Naive thymus-derived CD8-positive, alpha-beta T cell (primary cell): ENCODE measurements around the gene TTC28. TPM values are rescaled to one million over a fixed set of nuclear protein-coding genes. Genes with fewer than 3 reads are reported as not detected.
A peak's percentile ranks its signal among the peaks of the same experiment; 100 is the strongest.

Source experiments
- ATAC-seq, 2 donors: fragments of 150-1000 bp; cut with Tn5 transposase in 1 of 2; sonication (Bioruptor Pico), chemical (Tn5 transposase) in 1 of 2; 1 replicate in 1 of 2; 2 replicates in 1 of 2; pipeline ENCODE4 v1.10.0; 2021; ENCODE audit warnings: mild to moderate bottlenecking in 2 of 2, moderate library complexity in 2 of 2
- POLR2A ChIA-PET: fragments of 350-600 bp; sonication (Branson Sonifier 250); formaldehyde crosslinking; loops from one replicate; lab custom pipeline; 2021; ENCODE audit warnings: antibody characterized with exemption; lab: Charles Lee
- DNase-seq, 10 donors: peaks; one replicate each; pipeline versions ENCODE4 v3.0.0 to v3.0.0-alpha.2; 2020 to 2022
- H3K27ac Mint-ChIP-seq, 10 donors: one replicate each; pipeline ENCODE4 v1.8.0; 2020 to 2022; ENCODE audit warnings: mild to moderate bottlenecking in 10 of 10, mixed read lengths in 10 of 10, moderate library complexity in 4 of 10, inconsistent platforms in 1 of 10
- H3K27me3 Mint-ChIP-seq, 5 donors: one replicate each; pipeline ENCODE4 v1.8.0; 2021 to 2022; ENCODE audit warnings: mixed read lengths in 5 of 5
- H3K36me3 Mint-ChIP-seq, 3 donors: one replicate each; pipeline ENCODE4 v1.8.0; 2020 to 2022; ENCODE audit warnings: mixed read lengths in 3 of 3, mild to moderate bottlenecking in 2 of 3, inconsistent platforms in 1 of 3
- H3K4me1 Mint-ChIP-seq, 4 donors: one replicate each; pipeline ENCODE4 v1.8.0; 2021 to 2022; ENCODE audit warnings: mixed read lengths in 4 of 4
- H3K4me3 Mint-ChIP-seq, 10 donors: one replicate each; pipeline ENCODE4 v1.8.0; 2020 to 2022; ENCODE audit warnings: mild to moderate bottlenecking in 10 of 10, mixed read lengths in 10 of 10, moderate library complexity in 6 of 10, inconsistent platforms in 1 of 10
- H3K9me3 Mint-ChIP-seq, 9 donors: one replicate each; pipeline ENCODE4 v1.8.0; 2020 to 2022; ENCODE audit warnings: mixed read lengths in 9 of 9, mild to moderate bottlenecking in 3 of 9, inconsistent platforms in 1 of 9, moderate library complexity in 1 of 9
- polyA plus RNA-seq, 3 donors: library from polyadenylated mRNA; unstranded; fragments of 300-500 nt; fragmentation: Illumina TruSeq; gene quantifications; one replicate each; pipeline ENCODE4 v1.2.3, GENCODE V29; 2021
- total RNA-seq, 8 experiments: library from RNA in 2 of 8; stranded (reverse) in 2 of 8; gene quantifications; one replicate each; pipeline ENCODE4 v1.2.3 and lab custom pipeline; 2021 to 2026

Gene TTC28
- total and polyA plus RNA-seq, 5 experiments from 2014 or later = 0.44 to 6.4 (median 1.3) TPM

GRCh38 chr22:27986459-27986858, 693.2 kb downstream of the TTC28 start:
- H3K27me3 Mint-ChIP-seq = no peaks in the 10 kb centered on the region
- H3K4me3 Mint-ChIP-seq = no peak overlapping the region
- peaks cover 0 to 18% (median 8%) of the 10 kb centered on the region in 4 donors for H3K4me1 Mint-ChIP-seq
- ATAC-seq = no peak
- DNase-seq = no peak
- POLR2A ChIA-PET = no interaction called here
- H3K27ac Mint-ChIP-seq = peak overlapping the region in 2 of 10 donors; percentile 37 to 71
- H3K9me3 Mint-ChIP-seq = no peaks in the 10 kb centered on the region
- H3K36me3 Mint-ChIP-seq = peaks cover 0 to 36% (median 5%) of the 10 kb centered on the region in 3 donors

GRCh38 chr22:27985323-27986275, 694.0 kb downstream of the TTC28 start:
- no peaks in the 10 kb centered on the region for H3K9me3 Mint-ChIP-seq
- POLR2A ChIA-PET = no interaction called here
- H3K27ac Mint-ChIP-seq = peak overlapping the region in 3 of 10 donors; percentile 38 to 73 (median 71)
- H3K27me3 Mint-ChIP-seq = no peaks in the 10 kb centered on the region
- no peak overlapping the region for H3K4me3 Mint-ChIP-seq
- DNase-seq = no peak
- H3K4me1 Mint-ChIP-seq = peaks cover 0 to 18% (median 8%) of the 10 kb centered on the region in 4 donors
- ATAC-seq = no peak
- peaks cover 0 to 39% (median 5%) of the 10 kb centered on the region in 3 donors for H3K36me3 Mint-ChIP-seq

- Mint-ChIP-seq H3K9me3 (no peaks in the 10 kb centered on the region), H3K27me3 (no peaks in the 10 kb centered on the region), H3K36me3 (peaks cover 0 to 39% (median 5%) of the 10 kb centered on the region in 3 donors), H3K4me1 (peaks cover 0 to 18% (median 8%) of the 10 kb centered on the region in 4 donors), H3K27ac (peak overlapping the region in 2 of 10 donors; percentile 15 to 38), H3K4me3 (no peak overlapping the region)
- ATAC-seq (no peak), DNase-seq (no peak)
- POLR2A ChIA-PET = no interaction called here
These were observed 694.9 kb downstream of the TTC28 start for GRCh38 chr22:27984723-27985122.

GRCh38 chr22:27984001-27984695, 695.5 kb downstream of the TTC28 start:
- H3K36me3 Mint-ChIP-seq = peaks cover 0 to 39% (median 5%) of the 10 kb centered on the region in 3 donors
- no peaks in the 10 kb centered on the region for H3K27me3 Mint-ChIP-seq
- H3K4me1 Mint-ChIP-seq = peaks cover 0 to 18% (median 8%) of the 10 kb centered on the region in 4 donors
- peak overlapping the region in 4 of 10 donors; percentile 15 to 67 (median 37) for H3K27ac Mint-ChIP-seq
- POLR2A ChIA-PET = no interaction called here
- ATAC-seq (no peak), DNase-seq (no peak)
- no peaks in the 10 kb centered on the region for H3K9me3 Mint-ChIP-seq
- no peak overlapping the region for H3K4me3 Mint-ChIP-seq

- H3K4me1 Mint-ChIP-seq = peaks cover 0 to 12% (median 7%) of the 10 kb centered on the region in 4 donors
- H3K27ac Mint-ChIP-seq = peak overlapping the region in 2 of 10 donors; percentile 2 to 62
- no peak overlapping the region for H3K4me3 Mint-ChIP-seq
- ATAC-seq (no peak), DNase-seq (no peak)
- no peaks in the 10 kb centered on the region for H3K9me3 Mint-ChIP-seq
- no peaks in the 10 kb centered on the region for H3K27me3 Mint-ChIP-seq
- POLR2A ChIA-PET = no interaction called here
- peaks cover 0 to 40% (median 5%) of the 10 kb centered on the region in 3 donors for H3K36me3 Mint-ChIP-seq
These were observed 696.3 kb downstream of the TTC28 start for GRCh38 chr22:27983361-27983791.

- H3K27ac Mint-ChIP-seq = peak overlapping the region in 2 of 10 donors; percentile 47 to 56
- no peaks in the 10 kb centered on the region for H3K9me3 Mint-ChIP-seq
- peaks cover 0 to 43% (median 5%) of the 10 kb centered on the region in 3 donors for H3K36me3 Mint-ChIP-seq
- POLR2A ChIA-PET = no interaction called here
- H3K27me3 Mint-ChIP-seq = no peaks in the 10 kb centered on the region
- H3K4me1 Mint-ChIP-seq = peaks cover 0 to 8% (median 6%) of the 10 kb centered on the region in 4 donors
- ATAC-seq (no peak), DNase-seq (no peak)
- no peak overlapping the region for H3K4me3 Mint-ChIP-seq
These were observed 696.9 kb downstream of the TTC28 start for GRCh38 chr22:27982630-27983180.

GRCh38 chr22:27982106-27982505, 697.5 kb downstream of the TTC28 start:
- POLR2A ChIA-PET = no interaction called here
- DNase-seq = no peak
- Mint-ChIP-seq H3K27ac (no peak overlapping the region), H3K9me3 (no peaks in the 10 kb centered on the region), H3K4me3 (no peak overlapping the region), H3K4me1 (peaks cover 0 to 7% (median 2%) of the 10 kb centered on the region in 4 donors), H3K36me3 (peaks cover 0 to 46% (median 5%) of the 10 kb centered on the region in 3 donors), H3K27me3 (no peaks in the 10 kb centered on the region)
- no peak for ATAC-seq

- no peak for ATAC-seq
- Mint-ChIP-seq H3K36me3 (peaks cover 0 to 48% (median 0%) of the 10 kb centered on the region in 3 donors), H3K27me3 (no peaks in the 10 kb centered on the region), H3K27ac (no peak overlapping the region), H3K9me3 (no peaks in the 10 kb centered on the region), H3K4me1 (peaks cover 0 to 5% (median 0%) of the 10 kb centered on the region in 4 donors), H3K4me3 (no peak overlapping the region)
- POLR2A ChIA-PET = no interaction called here
- no peak for DNase-seq
These were observed 699.1 kb downstream of the TTC28 start for GRCh38 chr22:27980424-27981148.

GRCh38 chr22:27978802-27979201, 700.8 kb downstream of the TTC28 start:
- no peak for DNase-seq
- ATAC-seq = no peak
- peaks cover 0 to 3% (median 0%) of the 10 kb centered on the region in 4 donors for H3K4me1 Mint-ChIP-seq
- H3K27ac Mint-ChIP-seq = no peak overlapping the region
- H3K36me3 Mint-ChIP-seq = peaks cover 0 to 34% (median 0%) of the 10 kb centered on the region in 3 donors
- no peak overlapping the region for H3K4me3 Mint-ChIP-seq
- POLR2A ChIA-PET = no interaction called here
- no peaks in the 10 kb centered on the region for H3K9me3 Mint-ChIP-seq
- no peaks in the 10 kb centered on the region for H3K27me3 Mint-ChIP-seq

GRCh38 chr22:27978317-27978716, 701.3 kb downstream of the TTC28 start:
- ATAC-seq = no peak
- Mint-ChIP-seq H3K27ac (peak overlapping the region in 1 of 10 donors; percentile 53), H3K9me3 (no peaks in the 10 kb centered on the region), H3K27me3 (no peaks in the 10 kb centered on the region), H3K4me1 (peaks cover 0 to 3% (median 0%) of the 10 kb centered on the region in 4 donors), H3K4me3 (no peak overlapping the region), H3K36me3 (peaks cover 0 to 31% (median 0%) of the 10 kb centered on the region in 3 donors)
- DNase-seq = no peak
- POLR2A ChIA-PET = no interaction called here

- Mint-ChIP-seq H3K27ac (no peak overlapping the region), H3K27me3 (no peaks in the 10 kb centered on the region), H3K4me3 (no peak overlapping the region), H3K36me3 (peaks cover 0 to 26% (median 5%) of the 10 kb centered on the region in 3 donors), H3K4me1 (peaks cover 0 to 3% (median 0%) of the 10 kb centered on the region in 4 donors), H3K9me3 (peaks cover 0 to 5% (median 0%) of the 10 kb centered on the region in 9 donors)
- DNase-seq (no peak), ATAC-seq (no peak)
- POLR2A ChIA-PET = no interaction called here
These were observed 703.1 kb downstream of the TTC28 start for GRCh38 chr22:27976586-27976985.
